Activated T-helper 17 cell treated with anti-CD3 and anti-CD28 coated beads, Interleukin-2, amount 50 U/mL, for 72 hours (primary cell): ENCODE measurements around the gene CAMKMT. TPM values are rescaled to one million over a fixed set of nuclear protein-coding genes. Genes with fewer than 3 reads are reported as not detected.

Source experiments
- ATAC-seq: fragments of 150-1000 bp; cut with Tn5 transposase; replicated peaks from 2 replicates; pipeline ENCODE4 v1.10.0; 2021; ENCODE audit warnings: mild to moderate bottlenecking, moderate library complexity
- H3K27ac Mint-ChIP-seq: one replicate; pipeline ENCODE4 v1.8.0; 2022; ENCODE audit warnings: mixed read lengths
- H3K27me3 Mint-ChIP-seq: one replicate; pipeline ENCODE4 v1.8.0; 2022; ENCODE audit warnings: mixed read lengths
- H3K36me3 Mint-ChIP-seq: one replicate; pipeline ENCODE4 v1.8.0; 2022; ENCODE audit warnings: low read depth, mild to moderate bottlenecking, mixed read lengths
- H3K4me1 Mint-ChIP-seq: one replicate; pipeline ENCODE4 v1.8.0; 2022; ENCODE audit warnings: mixed read lengths
- H3K4me3 Mint-ChIP-seq: one replicate; pipeline ENCODE4 v1.8.0; 2022; ENCODE audit warnings: mild to moderate bottlenecking, mixed read lengths
- H3K9me3 Mint-ChIP-seq: one replicate; pipeline ENCODE4 v1.8.0; 2022; ENCODE audit warnings: mixed read lengths
- total RNA-seq, 2 donors: library from RNA; stranded (reverse); gene quantifications; one replicate each; pipeline ENCODE4 v1.2.3, GENCODE V29; 2022

CAMKMT gene
- total RNA-seq, 2 donors from 2014 or later, result 13.4 TPM

DNA sequence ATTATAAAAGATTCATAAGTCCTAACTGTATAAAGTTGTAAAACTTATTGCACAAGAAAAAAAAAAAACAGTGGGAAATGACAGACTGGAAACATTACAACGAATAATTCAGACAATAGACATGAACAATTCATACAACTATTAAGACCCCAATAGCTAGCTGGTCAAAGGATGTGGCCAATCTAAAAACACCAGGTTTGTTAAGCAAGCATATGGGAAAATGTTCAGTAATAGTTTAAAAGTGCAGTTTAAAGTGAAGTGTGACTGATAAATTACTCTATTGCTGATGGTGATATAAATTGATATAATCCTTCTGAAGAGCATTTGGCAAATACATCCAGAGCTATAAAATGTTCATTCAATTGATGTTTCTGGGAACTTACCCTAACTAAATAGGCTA, 289.0 kb downstream of the CAMKMT start:
- no peak overlapping the region for H3K27ac Mint-ChIP-seq
- H3K9me3 Mint-ChIP-seq, result no peaks in the 10 kb centered on the region
- no peaks in the 10 kb centered on the region for H3K27me3 Mint-ChIP-seq
- no peaks in the 10 kb centered on the region for H3K36me3 Mint-ChIP-seq
- ATAC-seq, result no peak
- H3K4me1 Mint-ChIP-seq, result no peaks in the 10 kb centered on the region
- H3K4me3 Mint-ChIP-seq, result no peak overlapping the region

DNA sequence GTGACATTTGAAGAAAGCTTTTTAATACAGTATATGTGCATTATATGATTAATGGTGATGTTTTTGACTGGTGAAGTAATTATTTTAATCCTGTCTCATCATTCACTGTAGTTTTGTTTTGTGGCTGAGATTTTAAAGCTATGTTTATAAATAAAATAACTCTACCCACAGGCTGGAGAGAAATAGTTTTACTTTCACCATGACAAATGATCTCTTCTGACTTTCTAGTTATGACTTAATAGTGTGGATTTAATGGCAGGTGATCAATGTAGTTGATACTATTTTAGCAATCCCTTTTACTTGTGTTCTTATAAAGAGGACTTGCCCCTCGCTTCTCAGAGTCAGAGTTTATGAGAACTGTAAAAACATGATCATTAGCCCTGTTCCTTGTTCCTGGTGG, 290.2 kb downstream of the CAMKMT start:
- no peaks in the 10 kb centered on the region for H3K27me3 Mint-ChIP-seq
- H3K9me3 Mint-ChIP-seq, result no peaks in the 10 kb centered on the region
- no peak for ATAC-seq

GRCh38 chr2:44652701-44653100, 291.0 kb downstream of the CAMKMT start:
- no peaks in the 10 kb centered on the region for H3K27me3 Mint-ChIP-seq
- no peaks in the 10 kb centered on the region for H3K4me1 Mint-ChIP-seq
- ATAC-seq, result no peak
- H3K9me3 Mint-ChIP-seq, result no peaks in the 10 kb centered on the region
- no peaks in the 10 kb centered on the region for H3K36me3 Mint-ChIP-seq
- no peak overlapping the region for H3K27ac Mint-ChIP-seq
- H3K4me3 Mint-ChIP-seq, result no peak overlapping the region

More for the DNA sequence above, 290.2 kb downstream of the CAMKMT start:
- no peak overlapping the region for H3K27ac Mint-ChIP-seq
- no peaks in the 10 kb centered on the region for H3K36me3 Mint-ChIP-seq
- no peaks in the 10 kb centered on the region for H3K4me1 Mint-ChIP-seq
- no peak overlapping the region for H3K4me3 Mint-ChIP-seq

DNA sequence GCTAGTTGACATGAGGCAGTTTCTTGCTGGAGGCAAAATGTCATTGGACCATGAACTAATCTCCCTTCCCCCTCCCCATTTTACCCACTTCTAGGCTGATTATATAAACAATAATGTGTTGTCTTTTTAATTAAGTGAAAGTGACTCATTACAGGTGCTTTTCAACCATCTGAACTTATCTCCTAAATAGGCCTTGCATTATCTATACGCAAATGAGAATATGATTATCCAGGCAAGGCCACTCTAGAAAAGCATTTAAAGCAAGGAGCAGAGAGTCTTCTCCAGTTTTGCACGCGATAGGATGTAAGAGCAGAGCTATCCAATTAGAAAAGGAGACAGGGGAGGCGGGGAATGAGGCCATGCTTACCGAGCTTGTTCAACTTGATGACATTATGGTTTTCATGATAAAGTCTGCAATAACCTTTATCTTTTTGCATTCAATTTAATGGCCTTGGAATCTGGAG, 293.7 kb downstream of the CAMKMT start:
- H3K4me3 Mint-ChIP-seq, result no peak overlapping the region
- H3K27me3 Mint-ChIP-seq, result no peaks in the 10 kb centered on the region
- no peaks in the 10 kb centered on the region for H3K9me3 Mint-ChIP-seq
- peaks cover 4% of the 10 kb centered on the region for H3K4me1 Mint-ChIP-seq
- H3K36me3 Mint-ChIP-seq, result no peaks in the 10 kb centered on the region
- no peak for ATAC-seq
- no peak overlapping the region for H3K27ac Mint-ChIP-seq

- H3K4me1 Mint-ChIP-seq, result peaks cover 4% of the 10 kb centered on the region
- H3K4me3 Mint-ChIP-seq, result no peak overlapping the region
- no peak for ATAC-seq
- no peak overlapping the region for H3K27ac Mint-ChIP-seq
- H3K36me3 Mint-ChIP-seq, result no peaks in the 10 kb centered on the region
- no peaks in the 10 kb centered on the region for H3K9me3 Mint-ChIP-seq
- H3K27me3 Mint-ChIP-seq, result no peaks in the 10 kb centered on the region
Measured at GRCh38 chr2:44656460-44656859, 294.7 kb downstream of the CAMKMT start.

GRCh38 chr2:44663471-44664073, 301.8 kb downstream of the CAMKMT start:
- no peak overlapping the region for H3K4me3 Mint-ChIP-seq
- no peak for ATAC-seq
- H3K27me3 Mint-ChIP-seq, result no peaks in the 10 kb centered on the region
- H3K36me3 Mint-ChIP-seq, result no peaks in the 10 kb centered on the region
- no peaks in the 10 kb centered on the region for H3K9me3 Mint-ChIP-seq
- H3K4me1 Mint-ChIP-seq, result peaks cover 3% of the 10 kb centered on the region
- H3K27ac Mint-ChIP-seq, result no peak overlapping the region

DNA sequence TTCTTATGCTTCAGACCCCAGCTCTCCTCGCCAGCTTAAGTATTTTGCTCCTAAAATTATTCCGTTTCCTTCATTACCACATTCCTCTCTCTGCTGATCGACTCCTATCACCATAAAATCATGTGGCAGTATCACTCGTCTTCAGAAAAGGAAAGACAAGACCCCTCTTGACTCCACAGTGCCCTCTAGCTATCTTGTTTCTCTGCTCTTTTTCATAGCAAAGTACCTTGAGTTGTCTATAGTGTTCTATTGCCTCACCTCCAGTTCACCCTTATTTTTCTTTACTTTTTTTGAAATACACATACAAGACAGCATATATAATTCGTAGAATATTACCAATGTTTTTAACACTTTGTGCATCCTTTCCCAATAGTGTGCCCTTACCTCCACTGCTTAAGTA, 306.6 kb downstream of the CAMKMT start:
- H3K4me1 Mint-ChIP-seq, result no peaks in the 10 kb centered on the region

DNA sequence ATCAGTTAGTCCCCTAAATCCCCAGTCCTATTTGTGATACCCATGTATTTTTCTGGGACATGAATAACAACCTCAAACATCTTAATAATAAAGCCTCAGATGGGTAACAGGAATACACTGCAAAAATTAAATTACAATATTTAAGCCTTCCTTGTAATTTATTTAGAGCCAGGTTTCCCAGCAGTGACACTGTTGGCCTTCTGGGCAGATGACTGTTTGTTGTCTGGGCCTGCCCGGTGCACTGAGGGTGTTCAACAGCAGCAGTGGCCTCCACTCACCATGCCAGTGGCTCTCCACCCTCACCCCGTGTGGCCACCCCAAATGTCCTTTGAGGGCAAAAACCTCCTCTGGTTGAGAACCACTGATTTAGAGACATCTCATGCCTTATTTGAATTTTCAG, 309.5 kb downstream of the CAMKMT start:
- Mint-ChIP-seq H3K4me1 (no peaks in the 10 kb centered on the region), H3K36me3 (no peaks in the 10 kb centered on the region), H3K27ac (no peak overlapping the region), H3K27me3 (no peaks in the 10 kb centered on the region), H3K4me3 (no peak overlapping the region), H3K9me3 (no peaks in the 10 kb centered on the region)
- no peak for ATAC-seq

More for the DNA sequence above, 306.6 kb downstream of the CAMKMT start:
- Mint-ChIP-seq H3K36me3 (no peaks in the 10 kb centered on the region), H3K9me3 (no peaks in the 10 kb centered on the region), H3K4me3 (no peak overlapping the region), H3K27me3 (no peaks in the 10 kb centered on the region), H3K27ac (no peak overlapping the region)
- ATAC-seq, result no peak

GRCh38 chr2:44671916-44672315, 310.2 kb downstream of the CAMKMT start:
- no peaks in the 10 kb centered on the region for H3K4me1 Mint-ChIP-seq

DNA sequence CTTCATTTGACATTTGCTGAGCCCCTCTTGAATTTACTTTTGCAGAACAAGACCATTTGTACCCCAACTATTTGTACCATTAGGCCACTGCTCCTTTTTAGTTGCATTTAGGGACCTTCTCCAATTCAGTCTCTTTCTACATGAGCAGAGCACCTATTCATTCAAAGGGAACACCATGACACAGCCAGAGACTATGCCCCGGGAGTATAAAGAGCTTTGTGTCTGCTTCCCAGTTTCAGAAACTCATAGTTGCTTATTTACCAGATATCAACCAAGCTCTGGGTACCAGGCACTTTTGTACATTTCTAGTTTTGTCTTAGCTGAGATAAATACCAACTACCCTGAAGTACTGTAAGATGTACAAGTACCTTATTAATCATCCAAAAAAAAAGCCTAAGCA, 310.7 kb downstream of the CAMKMT start:
- ATAC-seq, result no peak
- no peak overlapping the region for H3K27ac Mint-ChIP-seq
- H3K4me1 Mint-ChIP-seq, result no peaks in the 10 kb centered on the region
- no peaks in the 10 kb centered on the region for H3K27me3 Mint-ChIP-seq
- H3K36me3 Mint-ChIP-seq, result no peaks in the 10 kb centered on the region
- H3K9me3 Mint-ChIP-seq, result no peaks in the 10 kb centered on the region
- no peak overlapping the region for H3K4me3 Mint-ChIP-seq

More at GRCh38 chr2:44671916-44672315, 310.2 kb downstream of the CAMKMT start:
- Mint-ChIP-seq H3K36me3 (no peaks in the 10 kb centered on the region), H3K9me3 (no peaks in the 10 kb centered on the region), H3K4me3 (no peak overlapping the region), H3K27me3 (no peaks in the 10 kb centered on the region), H3K27ac (no peak overlapping the region)
- ATAC-seq, result no peak

DNA sequence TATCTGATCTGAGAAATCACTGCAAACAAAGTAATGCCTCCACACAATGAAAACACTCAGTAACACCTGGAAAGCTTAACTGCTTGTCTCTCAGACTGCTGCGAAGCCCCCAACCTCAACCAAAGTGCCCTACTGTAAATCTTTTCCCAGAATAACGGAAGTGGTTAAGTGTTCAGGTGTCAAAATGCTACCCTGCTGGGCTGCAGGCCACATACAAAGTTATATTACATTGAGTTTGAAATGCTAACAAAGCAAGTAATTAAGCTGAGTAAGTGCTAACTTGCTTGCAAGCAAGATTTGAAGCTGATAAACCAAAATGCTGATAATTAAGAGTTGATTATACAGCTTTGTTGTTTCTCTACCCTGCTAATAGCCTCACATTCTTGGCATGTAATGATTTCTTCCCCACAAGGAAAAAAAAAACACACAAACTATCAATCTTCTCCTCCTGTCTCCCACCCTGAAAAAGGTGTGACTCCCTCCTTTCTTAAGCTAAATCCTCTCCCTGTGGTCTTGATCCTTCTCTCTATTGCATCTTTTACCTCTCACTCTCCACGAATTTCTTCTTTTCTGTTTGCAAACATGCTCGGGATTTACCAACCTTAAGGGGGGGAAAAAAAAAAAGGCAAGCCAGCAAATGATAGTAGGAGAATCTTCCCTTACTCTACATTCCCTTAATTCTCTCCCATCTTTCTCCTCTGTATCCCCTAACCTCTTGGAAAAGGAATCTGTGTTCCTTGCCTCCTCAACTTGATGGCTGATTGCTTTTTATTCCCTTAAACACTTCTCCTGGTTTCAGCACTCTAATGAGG, 312.9 kb downstream of the CAMKMT start:
- no peaks in the 10 kb centered on the region for H3K9me3 Mint-ChIP-seq
- no peak overlapping the region for H3K27ac Mint-ChIP-seq
- H3K4me1 Mint-ChIP-seq, result no peaks in the 10 kb centered on the region
- no peaks in the 10 kb centered on the region for H3K27me3 Mint-ChIP-seq
- no peaks in the 10 kb centered on the region for H3K36me3 Mint-ChIP-seq
- no peak overlapping the region for H3K4me3 Mint-ChIP-seq
- no peak for ATAC-seq

GRCh38 chr2:44676379-44676778, 314.6 kb downstream of the CAMKMT start:
- Mint-ChIP-seq H3K27ac (no peak overlapping the region), H3K4me1 (no peaks in the 10 kb centered on the region), H3K27me3 (no peaks in the 10 kb centered on the region), H3K4me3 (no peak overlapping the region), H3K9me3 (no peaks in the 10 kb centered on the region), H3K36me3 (no peaks in the 10 kb centered on the region)
- ATAC-seq, result no peak

- Mint-ChIP-seq H3K4me3 (no peak overlapping the region), H3K27me3 (no peaks in the 10 kb centered on the region), H3K4me1 (no peaks in the 10 kb centered on the region), H3K36me3 (no peaks in the 10 kb centered on the region), H3K27ac (no peak overlapping the region), H3K9me3 (no peaks in the 10 kb centered on the region)
- no peak for ATAC-seq
Measured at GRCh38 chr2:44679584-44679983, 317.8 kb downstream of the CAMKMT start.

DNA sequence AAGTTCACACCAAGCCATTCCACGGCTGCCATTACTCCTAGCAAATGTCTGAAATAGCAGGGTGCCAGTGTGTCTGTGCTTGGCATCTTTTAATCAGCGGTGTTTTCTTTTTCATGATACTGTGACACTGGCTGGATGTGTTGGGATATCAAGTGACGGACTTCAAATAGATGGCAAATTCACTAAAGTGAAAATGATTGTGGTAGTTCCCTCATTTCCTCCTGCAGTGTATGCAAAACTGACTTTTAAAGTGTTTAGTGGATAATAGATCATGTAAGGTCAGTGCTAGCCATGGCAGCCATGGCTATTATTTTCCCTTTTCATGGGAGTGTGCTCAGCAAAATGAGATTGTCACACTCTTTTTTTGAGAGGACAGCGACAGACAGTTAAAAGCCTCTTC, 318.2 kb downstream of the CAMKMT start:
- Mint-ChIP-seq H3K4me1 (no peaks in the 10 kb centered on the region), H3K27ac (no peak overlapping the region), H3K36me3 (no peaks in the 10 kb centered on the region)

GRCh38 chr2:44680424-44680971, 318.8 kb downstream of the CAMKMT start:
- no peaks in the 10 kb centered on the region for H3K27me3 Mint-ChIP-seq
- no peak overlapping the region for H3K4me3 Mint-ChIP-seq
- no peak for ATAC-seq
- no peaks in the 10 kb centered on the region for H3K4me1 Mint-ChIP-seq
- no peaks in the 10 kb centered on the region for H3K9me3 Mint-ChIP-seq
- H3K27ac Mint-ChIP-seq, result no peak overlapping the region
- no peaks in the 10 kb centered on the region for H3K36me3 Mint-ChIP-seq

More for the DNA sequence above, 318.2 kb downstream of the CAMKMT start:
- Mint-ChIP-seq H3K4me3 (no peak overlapping the region), H3K9me3 (no peaks in the 10 kb centered on the region), H3K27me3 (no peaks in the 10 kb centered on the region)
- no peak for ATAC-seq
